HG02571 (cell line): Measurements from ENCODE around the gene LRRC18.

Experiments
- ATAC-seq: cut with Tn5 transposase; IDR thresholded peaks from one replicate; pipeline ENCODE4 v1.9.1; 2021; ENCODE audit warnings: mild to moderate bottlenecking, moderate library complexity; ENCODE audit not compliant: unreplicated experiment

Gene LRRC18

GRCh38 chr10:48884179-48885045, 55.2 kb downstream of the LRRC18 start:
- no peak for ATAC-seq

- ATAC-seq: no peak
Measured at GRCh38 chr10:48883701-48884100, 55.9 kb downstream of the LRRC18 start.

- ATAC-seq: no peak
Measured at GRCh38 chr10:48882881-48883280, 56.8 kb downstream of the LRRC18 start.

GRCh38 chr10:48881937-48882336, 57.7 kb downstream of the LRRC18 start:
- no peak for ATAC-seq

- ATAC-seq: no peak
Measured at GRCh38 chr10:48880016-48880705, 59.5 kb downstream of the LRRC18 start.

GRCh38 chr10:48879451-48879850, 60.2 kb downstream of the LRRC18 start:
- no peak for ATAC-seq

GRCh38 chr10:48878091-48878490, 61.5 kb downstream of the LRRC18 start:
- no peak for ATAC-seq

GRCh38 chr10:48872234-48872633, 67.4 kb downstream of the LRRC18 start:
- ATAC-seq: no peak
